IPS-18c (cell line): ENCODE data around the gene KRT40.

Source experiments
- H3K4me3 ChIP-seq: 2 replicates; pipeline ENCODE4 v1.7.0; 2013; ENCODE audit warnings: low read depth, mild to moderate bottlenecking, low read length, moderate library complexity; ENCODE audit not compliant: insufficient read depth
- H3K9me3 ChIP-seq: one replicate; pipeline ENCODE4 v1.6.1; 2013; ENCODE audit warnings: mild to moderate bottlenecking, low read length, moderate library complexity; ENCODE audit not compliant: control insufficient read depth, insufficient read depth

KRT40 gene

DNA sequence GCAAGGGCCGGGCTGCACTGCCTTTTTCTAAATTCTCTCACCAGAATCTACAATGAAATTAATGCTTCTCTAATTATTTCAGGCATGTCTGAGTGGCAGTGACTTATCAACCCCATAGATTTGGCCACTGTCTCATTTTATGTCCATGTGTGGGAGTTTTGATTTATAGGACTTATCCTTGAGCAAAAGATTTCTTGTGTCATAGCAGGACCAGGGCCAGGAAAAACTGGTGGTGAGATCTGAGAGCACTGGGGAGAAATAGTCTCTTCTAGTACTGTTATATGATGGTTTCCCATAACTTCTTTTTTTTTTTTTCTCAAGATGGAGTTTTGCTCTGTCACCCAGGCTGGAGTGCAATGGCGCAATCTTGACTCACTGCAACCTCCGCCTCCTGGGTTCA, 45.1 kb downstream of the KRT40 start:
- Histone ChIP-seq H3K9me3 (no peaks in the 10 kb centered on the region), H3K4me3 (no peak overlapping the region)

GRCh38 chr17:40937384-40937819, 46.7 kb downstream of the KRT40 start, which contains the start of gene KRT23:
TSS of gene KRT23 (minus strand) at chr17:40937646. CDS start at chr17:40936603, 1,043 bp downstream.
- no peak within 1 kb of the TSS for H3K4me3 ChIP-seq
- H3K9me3 ChIP-seq: no peaks in the 10 kb centered on the region

- H3K4me3 ChIP-seq: no peak overlapping the region
- no peaks in the 10 kb centered on the region for H3K9me3 ChIP-seq
Observed at GRCh38 chr17:40936976-40937375, 47.1 kb downstream of the KRT40 start.

GRCh38 chr17:40936437-40936971, 47.6 kb downstream of the KRT40 start:
- Histone ChIP-seq H3K9me3 (no peaks in the 10 kb centered on the region), H3K4me3 (no peak overlapping the region)

DNA sequence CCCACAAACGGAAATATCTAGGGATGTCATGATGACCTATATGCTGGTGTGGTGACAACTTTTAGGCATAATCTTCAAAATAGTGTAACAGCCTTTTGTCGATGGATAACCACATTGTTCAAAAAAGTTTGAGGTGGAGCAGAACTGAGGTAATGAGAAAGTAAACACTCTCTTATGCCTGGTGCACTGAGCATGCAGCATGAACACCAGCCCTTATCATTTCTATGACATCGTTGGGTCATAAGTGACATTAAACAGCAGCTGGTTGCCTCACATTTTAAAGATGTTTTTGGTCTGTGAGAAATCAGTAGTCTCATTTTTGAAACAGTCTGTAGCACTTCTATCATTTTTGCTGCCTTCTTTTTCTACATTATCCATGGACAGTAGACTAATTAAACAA, 48.5 kb downstream of the KRT40 start:
- no peak overlapping the region for H3K4me3 ChIP-seq
- H3K9me3 ChIP-seq: no peaks in the 10 kb centered on the region

- no peaks in the 10 kb centered on the region for H3K9me3 ChIP-seq
- no peak overlapping the region for H3K4me3 ChIP-seq
Observed at GRCh38 chr17:40932608-40933007, 51.5 kb downstream of the KRT40 start.

DNA sequence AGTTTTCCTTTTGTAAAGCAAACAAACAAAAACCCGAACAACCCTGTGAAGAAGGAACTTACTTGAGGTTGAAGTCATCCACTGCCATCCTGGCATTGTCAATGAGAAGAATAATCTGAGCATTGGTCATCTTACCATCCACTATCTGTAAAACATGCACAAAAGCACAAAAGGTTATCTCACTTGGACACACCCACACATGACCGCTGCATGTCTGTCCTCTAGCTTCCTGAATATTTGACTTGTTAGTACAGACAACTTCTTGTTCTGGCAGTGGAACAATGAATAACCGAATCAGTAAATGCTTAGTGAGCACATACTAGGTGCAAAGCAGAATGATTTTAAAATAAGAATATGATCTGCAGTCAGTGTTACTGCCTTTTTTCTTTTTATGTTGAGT, 52.8 kb downstream of the KRT40 start:
- no peak overlapping the region for H3K4me3 ChIP-seq
- H3K9me3 ChIP-seq: no peaks in the 10 kb centered on the region
